HG02798 (cell line): ENCODE data around the gene NAT10.

Source experiments
- ATAC-seq: cut with Tn5 transposase; IDR thresholded peaks from one replicate; pipeline ENCODE4 v1.9.1; 2021; ENCODE audit warnings: mild to moderate bottlenecking; ENCODE audit not compliant: unreplicated experiment, poor library complexity

NAT10 gene

DNA sequence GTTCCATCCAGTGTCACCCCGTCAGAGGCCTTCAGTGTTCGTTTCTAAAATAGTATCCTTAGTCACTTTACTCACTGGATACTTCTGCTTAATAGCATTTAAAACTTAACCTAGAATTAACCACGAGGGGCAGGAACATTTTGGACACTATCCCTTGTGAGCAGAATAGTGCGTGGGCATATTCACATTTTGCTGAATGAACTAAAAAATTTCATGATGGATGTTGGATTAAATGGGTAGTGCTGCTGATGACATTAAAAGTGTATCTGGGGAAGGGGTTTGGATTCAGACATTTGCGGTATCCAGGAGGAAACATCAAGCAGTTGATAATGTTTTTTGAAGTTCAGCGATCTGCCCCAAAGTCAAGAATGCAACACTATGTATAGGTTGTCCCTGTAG lies 750 bp upstream of the NAT10 start:
- ATAC-seq: no peak

DNA sequence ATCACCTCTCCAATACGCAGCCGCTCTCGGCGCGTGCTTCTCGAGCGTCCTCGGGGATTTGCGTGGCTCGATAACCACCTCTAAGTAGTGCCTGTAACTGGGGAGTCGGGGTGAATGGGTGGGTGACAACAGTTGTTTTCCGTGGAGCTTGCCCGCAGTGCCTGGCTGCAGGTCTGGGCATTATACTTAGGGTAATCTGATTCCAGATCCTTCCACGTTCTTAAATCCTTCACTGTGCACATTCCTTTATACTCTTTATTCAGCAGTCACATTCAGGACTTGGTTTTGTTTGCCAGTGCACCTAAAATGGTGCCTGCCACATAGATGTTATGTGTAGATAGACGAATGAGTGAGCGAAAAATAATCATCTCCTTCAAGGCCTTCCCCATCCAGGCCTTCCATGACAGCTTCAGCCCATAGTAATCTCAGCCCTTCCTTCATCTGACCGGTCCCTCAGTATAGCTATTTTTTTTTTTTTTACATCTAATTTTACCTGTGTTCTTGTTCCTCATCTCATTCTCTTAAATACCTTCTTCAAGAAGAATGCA lies 602 bp downstream of the NAT10 start:
- ATAC-seq: no peak

DNA sequence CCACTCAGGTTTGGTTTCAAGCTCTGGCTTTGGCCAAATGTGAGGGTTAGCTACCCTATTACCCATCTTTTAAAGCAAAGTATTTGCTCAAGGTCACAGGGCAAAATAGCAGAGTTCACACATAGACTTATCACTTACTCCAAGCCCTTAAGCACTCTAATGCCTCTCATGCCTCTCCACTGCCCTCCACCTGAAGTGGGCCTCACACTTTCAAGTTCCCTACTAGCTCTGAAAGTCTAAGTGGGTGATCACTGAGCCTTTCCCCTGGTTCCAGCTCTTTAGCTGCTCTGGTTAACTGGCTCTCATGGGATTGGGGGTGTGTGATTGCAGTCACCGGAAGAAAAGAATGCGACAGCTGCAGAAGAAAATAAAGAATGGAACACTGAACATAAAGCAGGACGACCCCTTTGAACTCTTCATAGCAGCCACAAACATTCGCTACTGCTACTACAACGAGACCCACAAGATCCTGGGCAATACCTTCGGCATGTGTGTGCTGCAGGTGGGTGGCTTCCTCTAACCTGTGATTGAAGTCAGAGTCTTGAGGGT lies 6.4 kb downstream of the NAT10 start:
- ATAC-seq: no peak

DNA sequence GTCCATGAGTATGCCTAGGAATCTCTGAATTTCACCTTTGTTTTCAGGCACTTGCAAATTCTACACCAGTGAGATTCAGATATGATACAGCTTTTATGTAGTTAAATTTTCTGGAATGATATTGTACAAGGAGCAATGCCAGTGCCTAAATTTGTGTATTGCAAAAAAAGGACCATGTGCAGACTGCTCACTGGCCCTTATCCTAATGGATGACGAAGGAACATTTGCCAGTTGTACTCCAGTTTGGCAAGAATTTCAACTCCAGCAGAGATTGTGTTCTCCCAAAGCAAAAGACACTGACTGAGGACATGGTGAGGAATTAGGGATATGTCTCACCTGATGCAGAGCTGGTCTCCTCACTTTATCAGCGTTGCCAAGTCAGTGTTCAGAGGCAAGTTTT lies 8.6 kb downstream of the NAT10 start:
- no peak for ATAC-seq

DNA sequence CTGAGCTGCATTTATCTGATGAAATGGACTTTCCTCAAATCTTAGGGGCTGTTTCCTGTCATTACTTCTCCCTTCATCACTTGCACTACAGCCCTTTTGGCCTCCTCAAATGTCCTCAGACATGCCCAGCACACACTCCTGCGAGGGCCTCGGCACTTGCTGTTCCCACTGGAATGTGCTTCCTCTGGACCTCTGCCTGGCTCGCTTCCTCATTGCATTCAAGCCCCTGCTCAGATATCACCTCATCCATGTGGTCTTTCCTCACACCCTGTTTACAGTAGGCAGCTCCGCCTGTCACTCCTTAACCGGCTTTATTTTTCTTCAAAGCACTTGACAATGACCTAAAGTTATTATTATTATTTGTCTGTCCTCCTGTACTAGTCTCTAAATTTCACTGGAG lies 9.0 kb downstream of the NAT10 start:
- no peak for ATAC-seq

DNA sequence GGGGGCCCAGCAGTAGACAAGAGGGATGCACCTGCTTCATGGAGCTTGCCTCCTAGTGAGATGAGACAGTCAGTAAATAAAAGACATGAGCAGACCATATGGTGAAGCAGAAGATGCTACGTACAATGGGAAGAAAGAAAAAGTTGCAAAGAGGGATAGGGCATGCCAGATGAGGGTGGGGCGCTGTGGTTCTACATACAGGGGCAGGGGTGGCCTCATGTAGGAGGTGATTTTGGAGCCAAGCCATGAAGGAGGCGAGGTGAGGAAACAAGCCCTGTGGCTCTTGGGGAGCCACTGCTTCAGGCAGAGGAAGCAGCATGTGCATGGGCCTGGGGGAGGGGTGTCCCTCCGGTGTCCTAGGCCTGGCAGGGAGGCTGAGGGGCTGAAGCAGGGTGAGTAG lies 15.2 kb downstream of the NAT10 start:
- no peak for ATAC-seq

DNA sequence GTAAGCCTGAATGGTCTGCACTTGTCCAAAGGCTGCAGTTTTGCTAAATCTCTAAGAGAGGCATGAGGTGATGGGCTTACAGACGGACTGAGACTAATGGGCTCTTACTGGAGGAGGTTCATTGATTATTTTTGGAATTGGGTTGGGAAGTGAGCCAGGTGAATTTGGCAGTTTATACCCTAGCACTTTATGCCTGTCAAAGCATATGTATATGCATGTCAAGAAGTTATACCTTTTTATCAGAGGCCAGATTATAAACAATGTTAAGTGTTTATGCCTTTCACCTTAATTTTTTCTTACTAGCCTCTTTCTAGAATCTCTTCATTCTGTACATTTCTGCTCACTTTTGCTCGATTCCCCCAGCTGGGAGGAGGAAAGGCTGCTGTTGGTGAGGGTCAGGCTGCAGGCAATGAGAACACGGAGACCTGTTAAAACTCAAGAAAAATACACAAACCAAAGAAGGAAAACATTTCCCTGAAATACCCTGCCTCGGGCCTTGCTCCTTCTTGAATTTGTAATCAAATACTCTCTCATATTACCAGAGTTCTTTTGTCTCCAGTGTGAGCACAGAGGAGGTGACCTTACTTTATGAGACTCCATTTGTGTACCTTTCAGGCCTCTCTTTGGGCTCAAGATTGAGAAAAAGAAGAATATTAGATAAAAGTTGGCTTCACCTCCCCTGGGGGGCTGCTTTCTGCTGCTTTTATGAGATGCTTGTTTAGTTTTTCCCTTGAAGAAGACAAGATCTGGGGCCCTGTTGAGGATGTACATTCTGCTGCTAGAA lies 19.6 kb downstream of the NAT10 start:
- ATAC-seq: no peak

DNA sequence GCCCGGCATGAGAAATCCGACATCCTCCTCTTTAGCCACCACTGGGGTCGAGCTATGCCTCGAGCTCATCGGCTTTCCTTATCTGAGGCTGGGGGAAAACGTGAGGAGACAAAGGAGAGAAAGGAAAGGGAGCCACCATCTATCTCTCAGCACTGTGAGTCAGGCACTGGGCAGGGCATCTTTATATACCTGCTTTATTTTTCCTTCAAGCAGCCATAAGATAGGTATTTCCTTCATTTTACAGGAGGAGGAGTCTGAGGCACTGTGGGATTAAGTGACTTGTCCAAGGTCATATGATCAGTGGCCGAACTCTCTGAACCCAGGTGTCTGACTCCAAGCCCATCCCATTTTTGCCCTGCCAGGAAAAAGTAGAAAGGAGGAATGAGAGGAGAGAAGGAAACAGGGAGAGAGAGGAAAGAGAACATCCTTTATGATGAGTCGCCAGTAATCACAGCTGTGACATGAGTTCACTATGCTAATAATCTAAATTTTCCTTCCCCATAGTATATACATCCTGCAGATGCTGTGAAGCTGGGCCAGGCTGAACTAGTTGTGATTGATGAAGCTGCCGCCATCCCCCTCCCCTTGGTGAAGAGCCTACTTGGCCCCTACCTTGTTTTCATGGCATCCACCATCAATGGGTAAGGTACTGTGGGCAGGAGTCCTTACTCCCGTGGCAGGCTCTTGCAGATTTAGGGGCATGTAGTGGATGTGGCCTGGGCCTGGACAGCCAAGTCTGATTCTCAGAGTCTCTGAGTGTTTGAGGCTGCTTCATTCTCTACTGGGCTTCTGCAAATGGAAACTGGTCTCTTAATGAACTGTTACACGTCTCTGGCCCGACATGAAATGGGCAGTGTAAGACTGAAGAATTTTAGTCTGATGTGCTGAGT lies 21.8 kb downstream of the NAT10 start:
- ATAC-seq: no peak

DNA sequence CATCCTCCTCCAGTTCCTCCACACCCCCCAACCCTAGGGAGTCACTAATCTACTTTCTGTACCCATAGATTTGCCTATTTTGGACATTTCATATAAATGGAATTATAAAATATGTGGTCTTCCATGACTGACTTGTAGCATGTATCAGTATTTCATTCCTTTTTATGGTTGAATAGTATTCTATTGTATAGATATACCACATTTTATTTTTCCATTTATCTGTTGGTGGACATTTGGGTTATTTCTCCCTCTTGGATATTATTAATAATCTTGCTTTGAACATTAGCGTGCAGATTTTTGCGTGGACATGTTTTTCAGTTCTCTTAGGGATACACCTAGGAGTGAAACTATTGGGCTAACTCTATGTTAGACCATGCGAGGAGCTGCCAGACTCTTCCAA lies 23.4 kb downstream of the NAT10 start:
- no peak for ATAC-seq

DNA sequence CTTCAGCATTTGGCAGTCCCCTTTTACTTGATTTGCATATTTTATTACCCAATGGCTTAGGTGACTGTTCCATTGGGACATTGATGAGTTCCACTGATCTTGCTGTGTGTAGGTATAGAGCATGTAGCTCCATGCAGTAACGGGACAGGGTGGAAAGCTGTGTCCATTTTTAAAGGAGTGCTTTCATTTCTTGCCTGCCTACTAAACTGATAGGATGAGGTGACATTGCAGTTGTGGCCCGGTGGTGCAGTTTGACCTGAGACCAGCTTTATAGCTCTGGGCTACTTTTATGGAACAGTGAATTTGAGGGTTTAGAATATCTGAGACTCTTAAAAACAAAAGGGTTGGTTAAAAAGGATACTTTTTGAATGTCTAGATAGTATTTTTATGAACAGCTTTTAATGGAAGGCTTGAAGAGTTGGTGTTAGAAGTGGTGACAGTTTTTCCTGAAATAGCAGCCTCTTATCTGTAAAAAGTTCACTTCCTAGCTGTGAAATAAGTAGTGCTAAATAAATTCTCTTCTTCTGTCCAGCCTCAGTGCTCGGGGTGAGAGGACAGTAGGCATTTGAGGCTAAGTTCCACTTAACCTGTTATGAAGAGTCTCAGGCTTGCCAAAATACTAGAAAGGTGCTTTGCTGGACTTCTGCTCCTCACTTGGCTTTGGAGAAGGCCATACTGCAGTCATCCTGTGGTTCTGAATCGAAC lies 27.0 kb downstream of the NAT10 start:
- no peak for ATAC-seq

DNA sequence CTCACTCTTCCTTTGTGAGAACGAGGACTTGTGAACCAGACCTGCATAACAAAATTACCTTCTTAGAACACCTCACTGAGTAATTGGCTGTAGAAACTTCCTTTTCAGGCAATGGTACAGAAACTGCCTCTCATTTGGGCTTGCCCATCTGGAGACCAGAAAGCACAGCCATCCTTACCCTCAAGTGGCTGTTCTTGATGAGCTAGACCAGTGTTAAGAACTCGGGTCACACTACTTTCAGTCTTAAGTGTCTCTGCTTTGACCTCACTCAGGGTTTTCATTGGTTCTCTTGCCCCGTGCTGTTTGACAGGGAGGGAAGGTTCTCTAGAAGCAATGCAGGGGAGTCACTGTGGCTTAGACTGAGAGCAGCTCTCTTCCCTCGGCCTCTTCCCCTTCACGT lies 29.3 kb downstream of the NAT10 start:
- no peak for ATAC-seq

DNA sequence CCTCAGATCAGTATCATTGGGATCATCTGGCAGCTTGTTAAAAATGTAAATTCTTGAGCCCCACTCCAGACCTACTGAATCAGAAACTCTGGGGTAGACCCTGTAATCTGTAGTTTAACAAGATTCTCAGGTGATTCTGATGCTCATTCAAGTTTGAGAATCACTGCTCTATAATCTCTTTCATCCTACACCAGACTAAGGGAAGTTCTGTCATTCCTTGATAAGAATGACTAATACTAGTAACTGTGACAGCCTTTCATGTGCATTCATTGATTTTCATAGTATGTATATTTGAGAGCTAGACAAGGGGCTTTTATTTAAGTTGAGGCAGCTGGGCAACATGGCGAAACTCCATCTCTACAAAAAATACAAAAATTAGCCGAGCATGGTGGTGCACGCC lies 30.0 kb downstream of the NAT10 start:
- ATAC-seq: no peak

DNA sequence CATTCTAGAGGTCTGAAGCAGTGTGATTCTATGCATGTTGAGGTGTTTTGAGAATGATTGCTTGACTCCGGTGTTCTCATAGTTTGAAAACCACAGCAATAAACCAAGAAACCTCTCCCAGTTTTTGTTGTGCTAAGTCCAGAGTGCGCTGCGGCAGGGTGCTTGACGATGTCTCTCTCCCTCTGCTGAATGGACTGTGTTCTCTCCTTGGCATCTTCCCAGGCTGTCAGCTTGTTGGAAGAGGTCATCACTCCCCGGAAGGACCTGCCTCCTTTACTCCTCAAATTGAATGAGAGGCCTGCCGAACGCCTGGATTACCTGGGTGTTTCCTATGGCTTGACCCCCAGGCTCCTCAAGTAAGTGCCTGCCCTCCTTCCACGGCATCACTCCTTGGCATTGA lies 31.0 kb downstream of the NAT10 start:
- no peak for ATAC-seq

DNA sequence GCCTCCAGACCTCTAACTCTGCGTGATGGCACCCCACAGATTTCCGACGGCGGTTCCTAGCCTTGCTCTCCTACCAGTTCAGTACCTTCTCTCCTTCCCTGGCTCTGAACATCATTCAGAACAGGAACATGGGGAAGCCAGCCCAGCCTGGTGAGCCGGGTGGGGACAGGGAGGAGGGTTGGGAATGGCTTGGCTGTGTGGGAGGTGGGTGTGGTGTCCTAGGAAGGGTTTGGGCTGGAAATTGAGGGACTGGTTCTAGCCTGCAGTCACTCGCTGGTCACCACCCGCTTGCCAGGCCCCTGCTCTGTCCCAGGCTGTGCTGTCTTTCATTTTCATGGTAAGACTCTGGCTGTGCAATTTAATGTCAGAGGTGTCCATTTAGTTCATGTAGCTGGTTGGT lies 33.9 kb downstream of the NAT10 start:
- ATAC-seq: no peak

DNA sequence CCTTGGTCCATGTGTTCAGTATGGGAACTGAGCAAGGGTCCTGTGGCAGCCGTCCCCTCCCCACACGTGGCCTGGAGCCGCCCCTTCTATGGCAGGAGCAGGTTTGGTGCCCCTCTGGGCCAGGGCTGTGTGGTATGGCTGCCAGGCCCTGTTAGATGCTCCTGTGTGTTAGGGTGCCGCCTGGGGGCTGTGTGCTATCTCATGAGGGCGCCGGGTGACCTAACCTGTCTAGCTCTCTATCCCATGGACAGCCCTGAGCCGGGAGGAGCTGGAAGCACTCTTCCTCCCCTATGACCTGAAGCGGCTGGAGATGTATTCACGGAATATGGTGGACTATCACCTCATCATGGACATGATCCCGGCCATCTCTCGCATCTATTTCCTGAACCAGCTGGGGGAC lies 34.7 kb downstream of the NAT10 start:
- no peak for ATAC-seq

DNA sequence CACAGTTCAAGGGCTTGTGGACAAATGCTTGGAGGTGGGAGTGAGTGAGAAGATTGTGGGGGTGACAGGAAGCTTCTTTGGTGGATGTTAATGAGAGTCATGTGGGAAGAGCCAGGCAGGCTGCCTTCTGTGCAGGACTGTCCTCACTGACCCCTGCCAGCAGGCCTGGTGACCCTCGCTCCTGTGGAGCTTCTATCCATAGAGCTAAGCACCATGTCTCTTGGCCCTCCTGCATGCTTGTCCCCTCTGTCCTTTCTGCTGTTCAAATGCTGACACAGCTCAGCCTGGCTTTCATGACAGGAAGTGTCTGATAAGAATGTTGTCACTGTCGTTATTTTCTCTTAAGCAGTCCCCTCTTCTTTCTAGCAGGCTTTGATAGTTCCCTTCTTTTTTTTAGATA lies 37.6 kb downstream of the NAT10 start:
- ATAC-seq: no peak

DNA sequence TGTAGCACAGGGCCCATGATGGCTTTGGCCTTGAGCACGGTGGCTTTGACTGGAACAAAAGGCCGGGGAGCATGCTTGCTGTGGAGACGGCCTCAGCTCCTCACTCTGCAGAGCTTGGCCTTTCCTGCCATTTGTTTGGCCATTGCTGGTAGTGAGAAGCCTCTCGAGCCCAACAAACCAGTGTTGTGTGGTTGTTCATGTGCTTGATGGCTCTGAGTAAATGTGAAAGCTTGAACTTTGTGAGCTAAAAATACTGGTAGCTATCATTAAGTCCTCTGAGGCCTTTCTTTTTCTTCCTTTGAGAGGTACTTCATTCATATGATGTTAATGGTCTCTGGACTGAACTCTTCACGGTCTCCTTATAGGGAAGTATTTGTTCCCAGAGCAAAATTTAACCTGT lies 39.6 kb downstream of the NAT10 start:
- peak; percentile 57 for ATAC-seq

DNA sequence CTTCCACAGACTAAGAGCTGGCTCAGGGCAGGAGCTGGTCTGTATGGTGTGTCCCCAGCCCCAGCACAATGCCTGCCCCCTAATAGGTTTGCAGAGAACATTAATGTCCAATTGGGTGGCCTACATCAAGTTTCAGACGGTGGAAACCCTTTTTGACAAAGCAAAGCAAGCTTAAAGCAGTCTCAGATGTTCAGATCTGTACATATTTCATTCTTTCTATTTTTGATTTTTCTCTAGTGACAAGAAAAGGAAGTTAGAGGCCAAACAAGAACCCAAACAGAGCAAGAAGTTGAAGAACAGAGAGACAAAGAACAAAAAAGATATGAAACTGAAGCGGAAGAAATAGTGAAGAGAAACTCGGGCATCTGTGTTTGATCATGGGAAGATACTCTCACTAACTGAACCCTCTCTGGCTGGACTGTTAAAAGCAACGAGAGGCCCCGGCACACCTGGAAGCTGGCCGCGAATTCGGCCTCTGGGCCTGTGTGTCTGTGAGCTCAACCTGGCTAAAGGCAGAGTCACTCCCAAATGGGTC lies 40.5 kb downstream of the NAT10 start:
- peak; percentile 63 for ATAC-seq

DNA sequence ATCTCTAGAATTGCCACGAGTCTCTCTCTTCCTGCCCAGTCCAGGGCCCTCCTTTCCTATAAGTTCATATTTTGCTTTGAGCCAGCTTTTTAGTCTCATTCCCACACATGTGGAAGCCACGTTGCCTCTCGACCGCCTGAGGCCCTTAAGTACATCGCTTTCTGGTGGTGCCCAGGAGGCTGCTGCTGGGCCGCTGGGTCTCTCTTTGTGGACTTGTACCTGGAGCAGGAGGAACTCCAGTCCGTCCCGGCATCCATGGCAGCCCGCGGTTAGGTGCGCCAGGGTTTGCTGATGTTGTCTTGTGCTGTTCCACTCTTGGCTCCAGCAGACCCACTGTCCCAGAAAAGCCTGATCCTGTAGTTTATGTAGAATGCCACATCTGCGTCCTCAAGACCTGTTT lies 41.0 kb downstream of the NAT10 start:
- ATAC-seq: no peak

DNA sequence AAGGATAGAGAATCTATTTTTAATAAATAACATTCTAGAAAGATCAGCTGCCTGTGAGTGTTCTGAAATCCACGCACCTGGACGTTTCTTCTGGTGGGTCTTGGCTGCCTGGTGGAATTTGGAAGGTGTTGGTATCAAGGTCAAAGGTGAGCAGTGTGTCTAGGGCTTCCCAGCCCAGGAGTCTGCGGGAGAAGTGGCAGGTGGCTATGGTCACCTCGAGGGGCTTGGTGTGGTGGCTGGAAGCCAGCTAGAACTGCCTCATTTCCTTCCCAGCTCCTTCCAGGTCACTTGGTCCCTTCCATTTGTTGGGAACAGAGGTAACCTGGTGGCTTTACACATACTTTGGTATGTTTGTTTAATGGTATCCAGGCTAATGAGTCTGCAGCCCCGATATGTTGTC lies 41.4 kb downstream of the NAT10 start:
- no peak for ATAC-seq
